Measurements from ENCODE around the gene NEU2. TPM values are rescaled to one million over a fixed set of nuclear protein-coding genes. Genes with fewer than 3 reads are reported as not detected.

NEU2 gene
- total RNA-seq, 1 donor from 2014 or later: not detected

DNA sequence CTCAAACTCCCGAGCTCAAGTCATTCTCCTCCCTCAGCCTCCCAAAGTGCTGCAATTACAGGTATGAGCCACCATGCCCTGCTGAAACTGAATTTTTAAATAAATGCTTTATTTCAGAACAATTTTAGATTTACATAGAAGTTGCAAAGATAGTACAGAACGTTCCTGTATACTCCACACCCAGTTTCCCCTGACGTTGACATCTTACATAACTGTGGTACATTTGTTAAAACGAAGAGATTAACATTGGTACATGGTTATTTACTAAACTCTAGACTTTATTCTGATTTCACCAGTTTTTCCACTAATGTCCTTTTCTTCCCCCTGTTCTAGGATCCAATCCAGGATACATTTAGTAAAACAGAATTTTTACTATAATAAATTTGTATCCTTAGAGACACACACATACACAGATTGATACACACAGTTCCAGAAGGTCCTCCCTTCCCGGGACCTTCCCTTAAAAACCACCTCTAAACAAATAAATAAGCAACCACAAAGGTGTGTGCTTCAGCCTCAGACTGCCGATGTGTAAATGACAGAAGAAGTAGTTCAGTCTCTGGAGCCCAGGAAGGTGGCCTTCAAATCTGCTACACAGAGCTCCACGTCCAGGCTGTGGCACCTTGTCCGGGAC is 6.9 kb downstream of the NEU2 start:
- Mint-ChIP-seq H3K36me3 (ENCODE audit: low read depth, unreplicated experiment) (no peaks in the 10 kb centered on the region), H3K27ac (ENCODE audit: unreplicated experiment) (no peak overlapping the region), H3K4me1 (ENCODE audit: unreplicated experiment) (peaks cover 8% of the 10 kb centered on the region), H3K27me3 (ENCODE audit: unreplicated experiment) (peaks cover 5% of the 10 kb centered on the region), H3K9me3 (ENCODE audit: unreplicated experiment) (no peaks in the 10 kb centered on the region), H3K4me3 (ENCODE audit: unreplicated experiment) (no peak overlapping the region)
- TF ChIP-seq, protein P1, sequence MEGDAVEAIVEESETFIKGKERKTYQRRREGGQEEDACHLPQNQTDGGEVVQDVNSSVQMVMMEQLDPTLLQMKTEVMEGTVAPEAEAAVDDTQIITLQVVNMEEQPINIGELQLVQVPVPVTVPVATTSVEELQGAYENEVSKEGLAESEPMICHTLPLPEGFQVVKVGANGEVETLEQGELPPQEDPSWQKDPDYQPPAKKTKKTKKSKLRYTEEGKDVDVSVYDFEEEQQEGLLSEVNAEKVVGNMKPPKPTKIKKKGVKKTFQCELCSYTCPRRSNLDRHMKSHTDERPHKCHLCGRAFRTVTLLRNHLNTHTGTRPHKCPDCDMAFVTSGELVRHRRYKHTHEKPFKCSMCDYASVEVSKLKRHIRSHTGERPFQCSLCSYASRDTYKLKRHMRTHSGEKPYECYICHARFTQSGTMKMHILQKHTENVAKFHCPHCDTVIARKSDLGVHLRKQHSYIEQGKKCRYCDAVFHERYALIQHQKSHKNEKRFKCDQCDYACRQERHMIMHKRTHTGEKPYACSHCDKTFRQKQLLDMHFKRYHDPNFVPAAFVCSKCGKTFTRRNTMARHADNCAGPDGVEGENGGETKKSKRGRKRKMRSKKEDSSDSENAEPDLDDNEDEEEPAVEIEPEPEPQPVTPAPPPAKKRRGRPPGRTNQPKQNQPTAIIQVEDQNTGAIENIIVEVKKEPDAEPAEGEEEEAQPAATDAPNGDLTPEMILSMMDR (IDR thresholded peaks at IDR 0.05; ENCODE audit: unreplicated experiment): no peak
- DNase-seq (ENCODE audit: low spot score): no peak

DNA sequence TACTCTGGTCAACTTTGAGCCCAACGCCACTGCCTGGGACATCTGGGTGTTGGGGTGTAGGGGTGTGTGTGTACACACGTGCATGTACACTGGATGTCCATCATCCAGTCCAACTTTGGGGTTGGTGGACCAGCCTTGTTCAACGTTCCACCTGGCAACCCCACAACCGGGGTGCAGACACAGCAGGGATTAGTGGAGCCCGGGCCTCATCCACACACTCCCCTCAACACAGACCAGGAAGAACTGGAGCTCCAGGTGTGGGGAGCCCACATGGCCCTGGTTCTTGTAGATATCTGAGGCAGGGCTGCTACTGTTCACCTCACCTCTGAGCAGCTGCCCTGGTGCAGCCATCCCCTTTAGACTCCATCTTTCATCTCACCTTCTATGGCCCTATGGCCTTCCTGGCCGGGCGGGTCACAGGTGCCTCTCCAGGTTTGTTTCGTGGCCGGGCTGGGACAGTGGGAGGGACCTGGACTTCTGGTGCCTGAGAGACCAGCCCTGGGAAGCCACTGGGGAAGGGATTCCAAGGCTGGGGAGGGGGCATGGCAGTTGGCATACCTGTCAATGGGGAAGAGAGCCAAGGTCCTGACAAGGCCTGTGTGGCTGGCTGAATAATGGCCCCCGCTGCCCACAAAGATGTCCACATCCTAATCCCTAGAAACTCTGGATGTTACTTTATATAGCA is 7.5 kb downstream of the NEU2 start:
- Mint-ChIP-seq H3K4me1 (ENCODE audit: unreplicated experiment) (peaks cover 8% of the 10 kb centered on the region), H3K9me3 (ENCODE audit: unreplicated experiment) (no peaks in the 10 kb centered on the region), H3K36me3 (ENCODE audit: low read depth, unreplicated experiment) (no peaks in the 10 kb centered on the region), H3K27me3 (ENCODE audit: unreplicated experiment) (peaks cover 5% of the 10 kb centered on the region), H3K4me3 (ENCODE audit: unreplicated experiment) (no peak overlapping the region), H3K27ac (ENCODE audit: unreplicated experiment) (no peak overlapping the region)
- no peak for DNase-seq (ENCODE audit: low spot score)
- TF ChIP-seq, protein P1 (IDR thresholded peaks at IDR 0.05; ENCODE audit: unreplicated experiment): no peak

- TF ChIP-seq, protein P1 (IDR thresholded peaks at IDR 0.05; ENCODE audit: unreplicated experiment): no peak
- no peak overlapping the region for H3K27ac Mint-ChIP-seq (ENCODE audit: unreplicated experiment)
- H3K9me3 Mint-ChIP-seq (ENCODE audit: unreplicated experiment): no peaks in the 10 kb centered on the region
- peaks cover 5% of the 10 kb centered on the region for H3K27me3 Mint-ChIP-seq (ENCODE audit: unreplicated experiment)
- H3K4me3 Mint-ChIP-seq (ENCODE audit: unreplicated experiment): no peak overlapping the region
- DNase-seq (ENCODE audit: low spot score): no peak
- H3K36me3 Mint-ChIP-seq (ENCODE audit: low read depth, unreplicated experiment): no peaks in the 10 kb centered on the region
- H3K4me1 Mint-ChIP-seq (ENCODE audit: unreplicated experiment): peaks cover 8% of the 10 kb centered on the region
Measured at GRCh38 chr2:233040571-233040970, 8.1 kb downstream of the NEU2 start.

GRCh38 chr2:233041722-233042323 is 9.4 kb downstream of the NEU2 start:
- TF ChIP-seq, protein P1 (IDR thresholded peaks at IDR 0.05; ENCODE audit: unreplicated experiment): no peak
- Mint-ChIP-seq H3K4me3 (ENCODE audit: unreplicated experiment) (no peak overlapping the region), H3K27ac (ENCODE audit: unreplicated experiment) (no peak overlapping the region), H3K9me3 (ENCODE audit: unreplicated experiment) (peaks cover 4% of the 10 kb centered on the region), H3K36me3 (ENCODE audit: low read depth, unreplicated experiment) (no peaks in the 10 kb centered on the region), H3K27me3 (ENCODE audit: unreplicated experiment) (peaks cover 5% of the 10 kb centered on the region), H3K4me1 (ENCODE audit: unreplicated experiment) (peaks cover 8% of the 10 kb centered on the region)
- DNase-seq (ENCODE audit: low spot score): no peak

GRCh38 chr2:233042549-233042948 is 10.1 kb downstream of the NEU2 start:
- Mint-ChIP-seq H3K27me3 (ENCODE audit: unreplicated experiment) (peaks cover 5% of the 10 kb centered on the region), H3K36me3 (ENCODE audit: low read depth, unreplicated experiment) (no peaks in the 10 kb centered on the region), H3K4me3 (ENCODE audit: unreplicated experiment) (no peak overlapping the region), H3K4me1 (ENCODE audit: unreplicated experiment) (peaks cover 8% of the 10 kb centered on the region), H3K9me3 (ENCODE audit: unreplicated experiment) (peaks cover 4% of the 10 kb centered on the region), H3K27ac (ENCODE audit: unreplicated experiment) (no peak overlapping the region)
- TF ChIP-seq, protein P1 (IDR thresholded peaks at IDR 0.05; ENCODE audit: unreplicated experiment): no peak
- no peak for DNase-seq (ENCODE audit: low spot score)
